ENCODE measurements around the gene VAV2. TPM values are rescaled to one million over a fixed set of nuclear protein-coding genes. Genes with fewer than 3 reads are reported as not detected.

The VAV2 gene
- total and polyA plus RNA-seq, 7 donors = 3.8 to 23.3 (median 7.2) TPM

- no peaks in the 10 kb centered on the region for H3K36me3 ChIP-seq
- TF ChIP-seq POLR2A (IDR thresholded peaks at IDR 0.05) (no peak), CTCF (IDR thresholded peaks at IDR 0.05) (no peak), EP300 (IDR thresholded peaks at IDR 0.05) (no peak)
- WGBS, 2 donors = 88 to 90% methylated on average over 25 of the region's 25 CpGs
- peaks cover 0 to 20% (median 16%) of the 10 kb centered on the region in 4 donors for H3K4me1 ChIP-seq
- no peaks in the 10 kb centered on the region for H3K27me3 ChIP-seq
- H3K4me3 ChIP-seq = no peak overlapping the region
- DNase-seq = peak; percentile 61
- no peaks in the 10 kb centered on the region for H3K9me3 ChIP-seq
- no peak overlapping the region for H3K27ac ChIP-seq
- intact Hi-C loops (cut with DNase I) = no loop called here
Observed at GRCh38 chr9:133982971-133983720, 9.0 kb downstream of the VAV2 start.

GRCh38 chr9:133981958-133982681 is 10.0 kb downstream of the VAV2 start:
- no peak for TF ChIP-seq POLR2A (IDR thresholded peaks at IDR 0.05)
- TF ChIP-seq EP300 (IDR thresholded peaks at IDR 0.05) = no peak
- no peak for TF ChIP-seq POLR2AphosphoS5 (IDR thresholded peaks at IDR 0.05)
- no peak for TF ChIP-seq CTCF (IDR thresholded peaks at IDR 0.05)
- Histone ChIP-seq H3K27me3 (no peaks in the 10 kb centered on the region), H3K27ac (no peak overlapping the region), H3K36me3 (no peaks in the 10 kb centered on the region), H3K9me3 (no peaks in the 10 kb centered on the region), H3K4me3 (no peak overlapping the region), H3K4me1 (peaks cover 0 to 20% (median 16%) of the 10 kb centered on the region in 4 donors)
- intact Hi-C loops (cut with DNase I) = no loop called here
- WGBS, 2 donors = 90 to 95% methylated on average over 28 of the region's 28 CpGs
- DNase-seq = peak; percentile 53

GRCh38 chr9:133981589-133981957 is 10.6 kb downstream of the VAV2 start:
- Histone ChIP-seq H3K4me3 (no peak overlapping the region), H3K27ac (no peak overlapping the region), H3K9me3 (no peaks in the 10 kb centered on the region), H3K4me1 (peaks cover 0 to 20% (median 16%) of the 10 kb centered on the region in 4 donors), H3K27me3 (no peaks in the 10 kb centered on the region), H3K36me3 (no peaks in the 10 kb centered on the region)
- WGBS, 2 donors = 92 to 94% methylated on average over 14 of the region's 14 CpGs
- TF ChIP-seq POLR2AphosphoS5 (IDR thresholded peaks at IDR 0.05) (no peak), CTCF (IDR thresholded peaks at IDR 0.05) (no peak), EP300 (IDR thresholded peaks at IDR 0.05) (no peak), POLR2A (IDR thresholded peaks at IDR 0.05) (no peak)
- DNase-seq = no peak
- intact Hi-C loops (cut with DNase I) = no loop called here

GRCh38 chr9:133980864-133981588 is 11.1 kb downstream of the VAV2 start:
- H3K27me3 ChIP-seq = no peaks in the 10 kb centered on the region
- no peaks in the 10 kb centered on the region for H3K36me3 ChIP-seq
- WGBS, 2 donors = 89 to 90% methylated on average over 25 of the region's 25 CpGs
- H3K4me1 ChIP-seq = peaks cover 0 to 20% (median 16%) of the 10 kb centered on the region in 4 donors
- H3K27ac ChIP-seq = no peak overlapping the region
- TF ChIP-seq POLR2AphosphoS5 (IDR thresholded peaks at IDR 0.05) (no peak), POLR2A (IDR thresholded peaks at IDR 0.05) (no peak), EP300 (IDR thresholded peaks at IDR 0.05) (no peak), CTCF (IDR thresholded peaks at IDR 0.05) (no peak)
- no peak overlapping the region for H3K4me3 ChIP-seq
- DNase-seq = peak; percentile 43
- H3K9me3 ChIP-seq = no peaks in the 10 kb centered on the region
- intact Hi-C loops (cut with DNase I) = no loop called here

Data from sigmoid colon (tissue), 7 donors.